Measurements from ENCODE around the gene PLEKHM3.

PLEKHM3 gene

DNA sequence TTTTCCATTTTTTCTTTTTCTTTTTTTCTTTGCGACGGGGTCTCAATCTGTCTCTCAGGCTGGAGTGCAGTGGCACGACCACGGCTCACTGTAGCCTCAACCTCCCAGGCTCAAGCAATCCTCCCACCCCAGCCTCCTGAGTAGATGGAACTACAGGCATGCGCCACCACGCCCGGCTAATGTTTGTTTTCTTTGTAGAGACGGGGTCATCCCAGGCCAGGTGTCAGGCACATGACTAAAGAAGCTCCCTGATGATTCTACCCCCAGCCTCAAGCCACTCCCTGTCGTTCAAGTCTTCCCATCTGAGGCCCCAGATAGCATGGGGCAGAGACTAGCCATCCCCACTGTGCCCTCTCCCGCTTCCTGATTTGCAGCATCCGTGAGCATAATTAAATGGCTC lies 245.8 kb downstream of the PLEKHM3 start:
- no peak for DNase-seq (ENCODE audit: low read depth)
- TF ChIP-seq, protein P1, sequence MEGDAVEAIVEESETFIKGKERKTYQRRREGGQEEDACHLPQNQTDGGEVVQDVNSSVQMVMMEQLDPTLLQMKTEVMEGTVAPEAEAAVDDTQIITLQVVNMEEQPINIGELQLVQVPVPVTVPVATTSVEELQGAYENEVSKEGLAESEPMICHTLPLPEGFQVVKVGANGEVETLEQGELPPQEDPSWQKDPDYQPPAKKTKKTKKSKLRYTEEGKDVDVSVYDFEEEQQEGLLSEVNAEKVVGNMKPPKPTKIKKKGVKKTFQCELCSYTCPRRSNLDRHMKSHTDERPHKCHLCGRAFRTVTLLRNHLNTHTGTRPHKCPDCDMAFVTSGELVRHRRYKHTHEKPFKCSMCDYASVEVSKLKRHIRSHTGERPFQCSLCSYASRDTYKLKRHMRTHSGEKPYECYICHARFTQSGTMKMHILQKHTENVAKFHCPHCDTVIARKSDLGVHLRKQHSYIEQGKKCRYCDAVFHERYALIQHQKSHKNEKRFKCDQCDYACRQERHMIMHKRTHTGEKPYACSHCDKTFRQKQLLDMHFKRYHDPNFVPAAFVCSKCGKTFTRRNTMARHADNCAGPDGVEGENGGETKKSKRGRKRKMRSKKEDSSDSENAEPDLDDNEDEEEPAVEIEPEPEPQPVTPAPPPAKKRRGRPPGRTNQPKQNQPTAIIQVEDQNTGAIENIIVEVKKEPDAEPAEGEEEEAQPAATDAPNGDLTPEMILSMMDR (conservative IDR thresholded peaks at IDR 0.05; ENCODE audit: control insufficient read depth, insufficient read depth, low read depth, low read length): no peak
- H3K4me3 ChIP-seq (ENCODE audit: control insufficient read depth, low read depth, low read length): no peak overlapping the region

DNA sequence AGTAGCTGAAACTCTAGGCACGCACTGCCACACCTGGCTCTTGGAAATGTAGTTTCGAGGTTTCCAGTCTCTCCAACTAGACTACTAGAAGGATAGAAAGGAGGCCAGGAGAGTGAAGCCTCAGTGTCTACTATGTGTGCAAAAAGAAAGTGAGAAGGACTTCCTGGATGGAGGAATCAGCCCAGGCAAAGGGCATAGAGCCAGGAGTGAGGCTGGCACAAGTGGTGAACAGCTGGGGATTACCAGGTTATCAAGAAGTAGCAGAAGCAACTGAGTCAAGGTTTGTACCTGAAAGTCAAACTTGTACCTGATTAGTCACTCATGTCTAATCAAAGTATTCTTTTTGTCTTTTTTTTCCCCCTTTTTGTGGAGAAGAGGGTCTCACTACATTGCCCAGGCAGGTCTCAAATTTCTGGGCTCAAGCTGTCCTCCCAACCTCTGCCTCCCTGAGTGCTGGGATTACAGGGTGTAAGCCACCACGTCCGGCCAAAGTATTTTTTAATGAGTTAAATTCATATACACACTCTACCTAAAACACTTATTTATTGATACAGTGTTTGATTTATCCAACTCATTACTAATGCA lies 246.9 kb downstream of the PLEKHM3 start:
- DNase-seq (ENCODE audit: low read depth): no peak
- no peak overlapping the region for H3K4me3 ChIP-seq (ENCODE audit: control insufficient read depth, low read depth, low read length)
- TF ChIP-seq, protein P1 (conservative IDR thresholded peaks at IDR 0.05; ENCODE audit: control insufficient read depth, insufficient read depth, low read depth, low read length): no peak

DNA sequence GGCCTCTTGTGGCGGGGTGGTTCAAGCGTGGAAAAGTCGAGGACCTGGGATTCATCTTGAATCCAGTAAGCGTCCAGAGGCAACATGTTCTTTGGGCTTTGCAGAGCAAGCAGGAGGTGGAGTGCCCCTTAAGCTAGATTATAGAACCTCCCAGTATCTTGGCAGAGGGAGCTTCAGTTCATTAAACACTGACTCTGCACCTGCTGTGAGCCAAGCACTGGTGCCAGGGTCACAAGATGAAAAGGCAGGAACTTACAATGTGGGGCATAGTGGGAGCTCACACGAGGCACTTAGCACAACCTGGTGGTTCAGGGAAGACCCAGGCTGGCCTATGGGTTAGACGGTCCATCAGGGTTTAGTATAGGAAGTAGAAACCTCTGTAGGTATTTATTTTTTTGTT lies 248.2 kb downstream of the PLEKHM3 start:
- TF ChIP-seq, protein P1 (conservative IDR thresholded peaks at IDR 0.05; ENCODE audit: control insufficient read depth, insufficient read depth, low read depth, low read length): no peak
- H3K4me3 ChIP-seq (ENCODE audit: control insufficient read depth, low read depth, low read length): no peak overlapping the region
- no peak for DNase-seq (ENCODE audit: low read depth)

DNA sequence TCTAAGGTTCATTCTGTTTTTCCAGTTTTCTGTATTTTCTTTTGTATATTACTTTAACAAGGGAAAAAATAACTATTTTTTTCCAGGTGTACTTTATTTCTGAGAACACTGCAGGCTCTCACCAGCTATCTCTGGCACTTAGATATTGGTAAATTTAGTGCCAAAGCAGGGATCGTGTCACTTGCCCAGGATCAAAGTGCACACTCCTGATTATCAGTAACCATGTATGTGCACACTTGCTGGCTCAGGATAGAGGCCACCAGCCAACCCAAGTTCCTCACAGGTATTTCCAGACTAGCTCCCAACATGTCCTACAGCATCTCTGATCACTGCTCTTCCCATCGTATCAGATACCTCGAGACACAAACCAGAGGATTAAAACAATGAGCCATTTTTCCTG lies 249.9 kb downstream of the PLEKHM3 start:
- no peak for DNase-seq (ENCODE audit: low read depth)
- H3K4me3 ChIP-seq (ENCODE audit: control insufficient read depth, low read depth, low read length): no peak overlapping the region
- TF ChIP-seq, protein P1 (conservative IDR thresholded peaks at IDR 0.05; ENCODE audit: control insufficient read depth, insufficient read depth, low read depth, low read length): no peak

DNA sequence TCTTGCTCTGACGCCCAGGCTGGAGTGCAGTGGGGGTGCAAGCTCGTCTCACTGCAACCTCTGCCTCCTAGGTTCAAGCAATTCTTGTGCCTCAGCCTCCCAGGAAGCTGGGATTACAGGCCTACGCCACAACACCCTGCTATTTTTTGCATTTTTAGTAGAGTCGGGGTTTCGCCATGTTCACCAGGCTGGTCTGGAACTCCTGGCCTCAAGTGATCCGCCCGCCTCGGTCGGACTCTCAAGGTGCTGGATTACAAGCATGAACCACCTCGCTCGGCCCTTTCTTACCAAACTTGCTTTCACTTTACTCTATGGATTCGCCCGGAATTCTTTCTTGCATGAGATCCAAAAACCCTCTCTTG lies 252.5 kb downstream of the PLEKHM3 start:
- no peak overlapping the region for H3K4me3 ChIP-seq (ENCODE audit: control insufficient read depth, low read depth, low read length)
- TF ChIP-seq, protein P1 (conservative IDR thresholded peaks at IDR 0.05; ENCODE audit: control insufficient read depth, insufficient read depth, low read depth, low read length): no peak
- no peak for DNase-seq (ENCODE audit: low read depth)

DNA sequence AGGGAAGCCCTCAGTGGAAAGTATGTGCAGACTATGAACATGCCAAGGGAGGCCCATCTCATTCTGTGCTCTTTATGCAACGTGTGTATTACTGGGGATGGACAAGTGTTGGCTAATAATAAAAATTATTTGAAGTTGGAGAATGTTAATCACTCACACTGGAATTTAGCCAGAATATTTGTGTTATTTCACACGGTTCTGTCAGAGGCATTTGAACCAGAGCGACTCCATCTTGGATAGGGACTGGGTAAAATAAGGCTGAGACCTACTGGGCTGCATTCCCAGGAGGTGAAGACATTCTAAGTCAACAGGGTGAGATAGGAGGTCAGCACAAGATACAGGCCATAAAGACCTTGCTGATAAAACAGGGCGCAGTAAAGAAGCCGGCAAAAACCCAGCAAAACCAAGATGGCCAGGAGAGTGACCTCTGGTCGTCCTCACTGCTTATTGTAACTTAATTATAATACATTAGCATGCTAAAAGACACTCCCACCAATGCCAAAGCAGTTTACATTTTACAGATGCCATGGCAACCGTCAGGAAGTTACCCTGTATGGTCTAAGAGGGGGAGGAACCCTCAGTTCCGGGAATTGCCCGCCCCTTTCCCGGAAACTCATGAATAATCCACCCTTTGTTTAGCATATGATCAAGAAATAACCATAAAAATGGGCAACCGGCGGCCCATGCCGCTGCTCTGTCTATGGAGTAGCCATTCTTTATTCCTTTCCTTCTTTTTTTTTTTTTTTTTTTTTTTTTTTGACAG lies 253.1 kb downstream of the PLEKHM3 start:
- TF ChIP-seq, protein P1 (conservative IDR thresholded peaks at IDR 0.05; ENCODE audit: control insufficient read depth, insufficient read depth, low read depth, low read length): no peak
- DNase-seq (ENCODE audit: low read depth): peak; percentile 17
- no peak overlapping the region for H3K4me3 ChIP-seq (ENCODE audit: control insufficient read depth, low read depth, low read length)
